ENCODE results near the gene SLU7. TPM values are rescaled to one million over a fixed set of nuclear protein-coding genes. Genes with fewer than 3 reads are reported as not detected.

Gene SLU7
- total and polyA plus RNA-seq, 9 of the 15 experiments (the other 6 are each of a cell fraction or from before 2014, with no cell fraction given) = 42.1 to 65.7 (median 54.8) TPM

- in situ Hi-C loops (cut with MboI) = no loop called here
- H3K36me3 ChIP-seq (ENCODE audit: control insufficient read depth, insufficient read depth, low read length) = no peaks in the 10 kb centered on the region
- POLR2A ChIA-PET = no interaction called here
Measured at GRCh38 chr5:160457252-160457651, 38.4 kb upstream of the SLU7 start.

DNA sequence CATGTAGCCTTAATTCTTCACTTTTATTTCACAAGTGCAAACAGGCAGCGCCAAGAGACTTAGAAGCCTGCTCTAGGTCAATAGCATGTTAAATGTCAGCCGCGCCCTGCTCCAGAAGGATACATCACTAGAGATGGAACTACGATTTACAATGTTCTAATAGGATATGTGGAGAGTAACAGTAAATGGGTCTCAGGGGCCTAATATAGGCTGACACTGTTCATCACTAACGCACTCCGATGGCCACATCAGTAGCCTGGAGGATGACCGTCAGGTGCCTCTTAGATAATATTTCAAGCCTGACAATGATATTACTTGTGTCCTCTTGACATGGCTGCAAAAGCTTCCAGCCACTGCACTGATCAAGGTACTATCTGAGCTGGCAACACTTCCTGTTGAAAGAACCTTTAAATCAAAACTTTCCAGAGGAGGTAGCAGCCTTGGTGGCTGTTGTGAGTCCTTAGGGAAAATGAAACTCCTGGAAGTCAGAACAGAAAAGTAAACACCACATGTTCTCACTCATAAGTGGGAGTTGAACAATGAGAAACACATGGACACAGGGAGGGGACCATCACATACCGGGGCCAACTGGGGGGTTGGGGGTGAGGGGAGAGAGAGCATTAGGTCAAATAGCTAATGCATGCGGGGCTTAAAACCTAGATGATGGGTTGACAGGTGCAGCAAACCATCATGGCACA lies 37.7 kb upstream of the SLU7 start:
- no peaks in the 10 kb centered on the region for H3K9me1 ChIP-seq (ENCODE audit: control insufficient read depth, insufficient read depth, low read length)
- intact Hi-C loops (cut with micrococcal nuclease) = no loop called here
- ATAC-seq (no peak), DNase-seq (ENCODE audit: extremely low read depth in 1 of 4, low spot score in 3 of 4) (no peak), FAIRE-seq (no peak)
- POLR2A ChIA-PET = no interaction called here
- no peaks in the 10 kb centered on the region for H3K27me3 ChIP-seq (ENCODE audit: control insufficient read depth in 2 of 2, insufficient read depth in 2 of 2, low read length in 2 of 2)
- no peaks in the 10 kb centered on the region for H3K36me3 ChIP-seq (ENCODE audit: control insufficient read depth, insufficient read depth, low read length)
- BruUV-seq (replicated peaks) = no TSS peak
- no peaks in the 10 kb centered on the region for H3K79me2 ChIP-seq (ENCODE audit: control insufficient read depth, insufficient read depth, low read length)
- in situ Hi-C loops (cut with MboI) = no loop called here
- no peaks in the 10 kb centered on the region for H3K9me3 ChIP-seq (replicated peaks; ENCODE audit: control insufficient read depth, insufficient read depth, low read depth, low read length)
- 16% methylated on average over 8 of the region's 9 CpGs for WGBS (ENCODE audit: insufficient coverage, low coverage, missing lambda C conversion rate)
- H3K27ac ChIP-seq (ENCODE audit: extremely low read depth, low read depth, low read length) = no peak overlapping the region
- CTCF ChIA-PET (ENCODE audit: low intra/inter-chr PET ratio) = no interaction called here
- H3K9ac ChIP-seq (ENCODE audit: insufficient read depth in 1 of 2, low read depth in 2 of 2, low read length in 2 of 2) = no peak overlapping the region
- H4K20me1 ChIP-seq (replicated peaks; ENCODE audit: control insufficient read depth, insufficient read depth, low read length) = no peaks in the 10 kb centered on the region
- no peak overlapping the region for H3K4me2 ChIP-seq (ENCODE audit: insufficient read depth, low read length)
- no peak overlapping the region for H3K4me3 ChIP-seq
- no peak overlapping the region for H2AFZ ChIP-seq (ENCODE audit: low read depth, low read length)
- no peaks in the 10 kb centered on the region for H3K4me1 ChIP-seq (replicated peaks in 1 of 2; ENCODE audit: control insufficient read depth in 2 of 2, insufficient read depth in 2 of 2, low read length in 2 of 2)
- no peak for TF ChIP-seq ZBTB43 (CRISPR knock-in tag; IDR thresholded peaks at IDR 0.05)
- TF ChIP-seq GTF2B (IDR thresholded peaks at IDR 0.05; ENCODE audit: extremely low read depth, insufficient read length) = no peak
- no peak for TF ChIP-seq ZNF696 (CRISPR knock-in tag; conservative IDR thresholded peaks at IDR 0.05)
- no peak for TF ChIP-seq HINFP (tag; conservative IDR thresholded peaks at IDR 0.05; ENCODE audit: low read depth)
- no peak for TF ChIP-seq ERF (CRISPR knock-in tag; IDR thresholded peaks at IDR 0.05)

More at GRCh38 chr5:160457252-160457651, 38.4 kb upstream of the SLU7 start:
- Histone ChIP-seq H3K27me3 (ENCODE audit: control insufficient read depth in 2 of 2, insufficient read depth in 2 of 2, low read length in 2 of 2) (no peaks in the 10 kb centered on the region), H4K20me1 (replicated peaks; ENCODE audit: control insufficient read depth, insufficient read depth, low read length) (no peaks in the 10 kb centered on the region), H3K4me1 (replicated peaks in 1 of 2; ENCODE audit: control insufficient read depth in 2 of 2, insufficient read depth in 2 of 2, low read length in 2 of 2) (no peaks in the 10 kb centered on the region), H3K9me3 (replicated peaks; ENCODE audit: control insufficient read depth, insufficient read depth, low read depth, low read length) (no peaks in the 10 kb centered on the region), H3K4me3 (no peak overlapping the region), H3K9ac (ENCODE audit: insufficient read depth in 1 of 2, low read depth in 2 of 2, low read length in 2 of 2) (no peak overlapping the region), H3K27ac (ENCODE audit: extremely low read depth, low read depth, low read length) (no peak overlapping the region), H3K4me2 (ENCODE audit: insufficient read depth, low read length) (no peak overlapping the region), H3K9me1 (ENCODE audit: control insufficient read depth, insufficient read depth, low read length) (no peaks in the 10 kb centered on the region), H3K79me2 (ENCODE audit: control insufficient read depth, insufficient read depth, low read length) (no peaks in the 10 kb centered on the region), H2AFZ (ENCODE audit: low read depth, low read length) (no peak overlapping the region)
- DNase-seq (ENCODE audit: extremely low read depth in 1 of 4, low spot score in 3 of 4) (no peak), ATAC-seq (no peak), FAIRE-seq (no peak)
- CTCF ChIA-PET (ENCODE audit: low intra/inter-chr PET ratio) = no interaction called here
- intact Hi-C loops (cut with micrococcal nuclease) = no loop called here
- WGBS (ENCODE audit: insufficient coverage, low coverage, missing lambda C conversion rate) = 0% methylated on average over 5 of the region's 5 CpGs
- no peak for TF ChIP-seq SMAD2 (IDR thresholded peaks at IDR 0.05; ENCODE audit: low read depth, low read length)
- no TSS peak for BruUV-seq (replicated peaks)
